SK-N-SH (cell line): ENCODE measurements around the gene PPM1E.

Source experiments
- USF2 ChIP-seq: fragments of 150-350 bp; IDR thresholded peaks from 2 replicates; pipeline ENCODE4 v1.6.1; 2017; ENCODE audit warnings: antibody characterized with exemption, low read length, low read depth, borderline replicate concordance
- TF ChIP-seq, protein P1 (sequence below): fragments of 200-600 bp; sonication (generic); IDR thresholded peaks from 2 replicates; pipeline ENCODE4 v1.6.1; 2017; ENCODE audit warnings: antibody characterized with exemption, mild to moderate bottlenecking, moderate library complexity

GRCh38 chr17:58808609-58809563, 53.2 kb downstream of the PPM1E start:
- no peak for TF ChIP-seq USF2
- TF ChIP-seq, protein P1, sequence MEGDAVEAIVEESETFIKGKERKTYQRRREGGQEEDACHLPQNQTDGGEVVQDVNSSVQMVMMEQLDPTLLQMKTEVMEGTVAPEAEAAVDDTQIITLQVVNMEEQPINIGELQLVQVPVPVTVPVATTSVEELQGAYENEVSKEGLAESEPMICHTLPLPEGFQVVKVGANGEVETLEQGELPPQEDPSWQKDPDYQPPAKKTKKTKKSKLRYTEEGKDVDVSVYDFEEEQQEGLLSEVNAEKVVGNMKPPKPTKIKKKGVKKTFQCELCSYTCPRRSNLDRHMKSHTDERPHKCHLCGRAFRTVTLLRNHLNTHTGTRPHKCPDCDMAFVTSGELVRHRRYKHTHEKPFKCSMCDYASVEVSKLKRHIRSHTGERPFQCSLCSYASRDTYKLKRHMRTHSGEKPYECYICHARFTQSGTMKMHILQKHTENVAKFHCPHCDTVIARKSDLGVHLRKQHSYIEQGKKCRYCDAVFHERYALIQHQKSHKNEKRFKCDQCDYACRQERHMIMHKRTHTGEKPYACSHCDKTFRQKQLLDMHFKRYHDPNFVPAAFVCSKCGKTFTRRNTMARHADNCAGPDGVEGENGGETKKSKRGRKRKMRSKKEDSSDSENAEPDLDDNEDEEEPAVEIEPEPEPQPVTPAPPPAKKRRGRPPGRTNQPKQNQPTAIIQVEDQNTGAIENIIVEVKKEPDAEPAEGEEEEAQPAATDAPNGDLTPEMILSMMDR = no peak
